ENCODE results near the gene KCNS3. TPM values are rescaled to one million over a fixed set of nuclear protein-coding genes. Genes with fewer than 3 reads are reported as not detected.

The KCNS3 gene
- total RNA-seq, 4 donors from 2014 or later = 13.7 to 65.4 (median 52.9) TPM

- in situ Hi-C loops (cut with MboI; ENCODE audit: low pct_ligation_motif_present in 1 of 4, low pct_unique_long_range_greater_than_20kb in 1 of 4, low sequenced_read_pairs in 3 of 4) (no loop called here), intact Hi-C loops (cut with DNase I; ENCODE audit: low total_unique reads) (no loop called here)
- no peak for DNase-seq
- Histone ChIP-seq H3K27ac (no peak overlapping the region), H3K4me1 (peaks cover 0 to 6% (median 4%) of the 10 kb centered on the region in 4 donors), H3K9me3 (no peaks in the 10 kb centered on the region), H3K4me3 (no peak overlapping the region), H3K36me3 (no peaks in the 10 kb centered on the region), H3K27me3 (no peaks in the 10 kb centered on the region)
- TF ChIP-seq EP300 (IDR thresholded peaks at IDR 0.05; ENCODE audit: low read depth) (no peak), POLR2AphosphoS5 (IDR thresholded peaks at IDR 0.05) (no peak), CTCF (IDR thresholded peaks at IDR 0.05) (no peak), POLR2A (IDR thresholded peaks at IDR 0.05) (no peak)
- WGBS, 2 donors (ENCODE audit: low coverage in 1 of 2) = 64 to 74% methylated on average over 3 of the region's 3 CpGs
Observed at GRCh38 chr2:17971531-17972125, 93.2 kb downstream of the KCNS3 start.

GRCh38 chr2:17972991-17973390 is 94.5 kb downstream of the KCNS3 start:
- H3K4me3 ChIP-seq = no peak overlapping the region
- in situ Hi-C loops (cut with MboI; ENCODE audit: low pct_ligation_motif_present in 1 of 4, low pct_unique_long_range_greater_than_20kb in 1 of 4, low sequenced_read_pairs in 3 of 4) = no loop called here
- peaks cover 5 to 9% (median 7%) of the 10 kb centered on the region in 4 donors for H3K4me1 ChIP-seq
- no peaks in the 10 kb centered on the region for H3K36me3 ChIP-seq
- TF ChIP-seq POLR2AphosphoS5 (IDR thresholded peaks at IDR 0.05) = no peak
- TF ChIP-seq EP300 (IDR thresholded peaks at IDR 0.05; ENCODE audit: low read depth) = no peak
- no peak for TF ChIP-seq CTCF (IDR thresholded peaks at IDR 0.05)
- TF ChIP-seq POLR2A (IDR thresholded peaks at IDR 0.05) = no peak
- no peaks in the 10 kb centered on the region for H3K9me3 ChIP-seq
- DNase-seq = no peak
- 49 to 79% methylated on average over 3 of the region's 3 CpGs for WGBS, 2 donors (ENCODE audit: low coverage in 1 of 2)
- no peaks in the 10 kb centered on the region for H3K27me3 ChIP-seq
- intact Hi-C loops (cut with DNase I; ENCODE audit: low total_unique reads) = no loop called here
- no peak overlapping the region for H3K27ac ChIP-seq

GRCh38 chr2:17975401-17975800 is 96.9 kb downstream of the KCNS3 start:
- H3K36me3 ChIP-seq = no peaks in the 10 kb centered on the region
- intact Hi-C loops (cut with DNase I; ENCODE audit: low total_unique reads) (no loop called here), in situ Hi-C loops (cut with MboI; ENCODE audit: low pct_ligation_motif_present in 1 of 4, low pct_unique_long_range_greater_than_20kb in 1 of 4, low sequenced_read_pairs in 3 of 4) (no loop called here)
- H3K27ac ChIP-seq = no peak overlapping the region
- DNase-seq = no peak
- peaks cover 5 to 9% (median 7%) of the 10 kb centered on the region in 4 donors for H3K4me1 ChIP-seq
- TF ChIP-seq EP300 (IDR thresholded peaks at IDR 0.05; ENCODE audit: low read depth) = no peak
- no peak for TF ChIP-seq POLR2A (IDR thresholded peaks at IDR 0.05)
- TF ChIP-seq CTCF (IDR thresholded peaks at IDR 0.05) = no peak
- no peak for TF ChIP-seq POLR2AphosphoS5 (IDR thresholded peaks at IDR 0.05)
- 73 to 83% methylated on average over 2 of the region's 2 CpGs for WGBS, 2 donors (ENCODE audit: low coverage in 1 of 2)
- no peaks in the 10 kb centered on the region for H3K9me3 ChIP-seq
- H3K4me3 ChIP-seq = no peak overlapping the region
- H3K27me3 ChIP-seq = no peaks in the 10 kb centered on the region

GRCh38 chr2:17976871-17977746 is 98.6 kb downstream of the KCNS3 start:
- H3K4me3 ChIP-seq = no peak overlapping the region
- H3K9me3 ChIP-seq = no peaks in the 10 kb centered on the region
- 47 to 56% methylated on average over 6 of the region's 6 CpGs for WGBS, 2 donors (ENCODE audit: low coverage in 1 of 2)
- H3K4me1 ChIP-seq = peaks cover 5 to 9% (median 7%) of the 10 kb centered on the region in 4 donors
- in situ Hi-C loops (cut with MboI; ENCODE audit: low pct_ligation_motif_present in 1 of 4, low pct_unique_long_range_greater_than_20kb in 1 of 4, low sequenced_read_pairs in 3 of 4) = no loop called here
- no peaks in the 10 kb centered on the region for H3K36me3 ChIP-seq
- intact Hi-C loops (cut with DNase I; ENCODE audit: low total_unique reads) = no loop called here
- peak; percentile 18 for DNase-seq
- TF ChIP-seq POLR2AphosphoS5 (IDR thresholded peaks at IDR 0.05) = peak; percentile 15 to 42 (median 33)
- no peak for TF ChIP-seq POLR2A (IDR thresholded peaks at IDR 0.05)
- H3K27ac ChIP-seq = peak overlapping the region; percentile 52 to 77 (median 71)
- no peaks in the 10 kb centered on the region for H3K27me3 ChIP-seq

Data from transverse colon (tissue), 4 donors.